Measurements from ENCODE around the gene MYO1D. TPM values are rescaled to one million over a fixed set of nuclear protein-coding genes. Genes with fewer than 3 reads are reported as not detected.

Gene MYO1D
- total and polyA plus RNA-seq, 9 donors = 20.9 to 62.2 (median 53.8) TPM

DNA sequence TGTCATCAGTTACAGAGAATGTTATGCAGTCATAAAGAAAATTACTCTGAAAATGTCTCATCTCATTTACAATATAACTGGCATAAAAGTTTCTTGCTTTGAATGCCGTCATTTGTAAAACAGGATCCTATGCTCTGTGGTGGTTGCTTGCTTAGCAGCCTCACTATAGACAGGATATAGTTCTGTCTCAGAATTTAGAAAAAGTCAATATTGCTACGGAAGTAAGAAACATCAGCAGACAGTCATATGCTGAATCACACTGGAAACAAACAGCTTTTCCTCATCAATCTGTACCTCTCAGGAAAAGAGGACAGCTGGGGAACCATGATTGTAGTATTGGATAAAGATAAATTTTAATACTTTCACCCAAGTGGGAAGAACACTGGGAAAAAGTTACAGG is 105.5 kb downstream of the MYO1D start:
- WGBS, 3 donors = 72 to 78% (median 72%) methylated on average over 2 of the region's 2 CpGs

DNA sequence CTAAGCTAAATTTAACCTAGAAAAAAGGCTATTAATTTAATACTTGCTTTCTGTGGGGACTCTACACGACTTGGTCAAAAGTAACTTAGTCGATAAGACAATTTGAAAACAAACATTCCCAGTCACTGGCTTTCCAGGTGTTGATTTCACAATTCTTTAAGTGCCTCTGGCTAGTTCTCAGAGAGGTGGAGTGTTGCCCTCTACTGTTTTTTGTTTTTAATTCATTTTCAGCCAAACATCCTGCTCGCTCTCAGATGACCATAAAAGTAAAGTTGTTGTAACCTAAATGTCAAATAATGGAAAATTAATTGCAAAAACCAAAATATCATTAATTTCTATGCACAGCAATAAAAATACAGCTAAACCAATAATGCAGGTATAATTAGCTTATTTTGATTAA is 107.1 kb downstream of the MYO1D start:
- Histone ChIP-seq H3K36me3 (no peaks in the 10 kb centered on the region), H3K9me3 (no peaks in the 10 kb centered on the region), H3K27ac (no peak overlapping the region), H3K4me3 (no peak overlapping the region), H3K27me3 (no peaks in the 10 kb centered on the region), H3K4me1 (ENCODE audit: insufficient read depth) (no peaks in the 10 kb centered on the region)
- TF ChIP-seq, protein P1, sequence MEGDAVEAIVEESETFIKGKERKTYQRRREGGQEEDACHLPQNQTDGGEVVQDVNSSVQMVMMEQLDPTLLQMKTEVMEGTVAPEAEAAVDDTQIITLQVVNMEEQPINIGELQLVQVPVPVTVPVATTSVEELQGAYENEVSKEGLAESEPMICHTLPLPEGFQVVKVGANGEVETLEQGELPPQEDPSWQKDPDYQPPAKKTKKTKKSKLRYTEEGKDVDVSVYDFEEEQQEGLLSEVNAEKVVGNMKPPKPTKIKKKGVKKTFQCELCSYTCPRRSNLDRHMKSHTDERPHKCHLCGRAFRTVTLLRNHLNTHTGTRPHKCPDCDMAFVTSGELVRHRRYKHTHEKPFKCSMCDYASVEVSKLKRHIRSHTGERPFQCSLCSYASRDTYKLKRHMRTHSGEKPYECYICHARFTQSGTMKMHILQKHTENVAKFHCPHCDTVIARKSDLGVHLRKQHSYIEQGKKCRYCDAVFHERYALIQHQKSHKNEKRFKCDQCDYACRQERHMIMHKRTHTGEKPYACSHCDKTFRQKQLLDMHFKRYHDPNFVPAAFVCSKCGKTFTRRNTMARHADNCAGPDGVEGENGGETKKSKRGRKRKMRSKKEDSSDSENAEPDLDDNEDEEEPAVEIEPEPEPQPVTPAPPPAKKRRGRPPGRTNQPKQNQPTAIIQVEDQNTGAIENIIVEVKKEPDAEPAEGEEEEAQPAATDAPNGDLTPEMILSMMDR (IDR thresholded peaks at IDR 0.05) = no peak
- no peak for DNase-seq
- 19 to 33% (median 22%) methylated on average over 3 of the region's 3 CpGs for WGBS, 3 donors
- intact Hi-C loops (cut with DNase I) = no loop called here

More for the DNA sequence above, 105.5 kb downstream of the MYO1D start:
- no peak for DNase-seq
- Histone ChIP-seq H3K27ac (no peak overlapping the region), H3K9me3 (no peaks in the 10 kb centered on the region), H3K27me3 (no peaks in the 10 kb centered on the region), H3K4me1 (ENCODE audit: insufficient read depth) (no peaks in the 10 kb centered on the region), H3K4me3 (no peak overlapping the region), H3K36me3 (no peaks in the 10 kb centered on the region)
- intact Hi-C loops (cut with DNase I) = no loop called here
- TF ChIP-seq EP300 (IDR thresholded peaks at IDR 0.05) = no peak
- TF ChIP-seq, protein P1 (IDR thresholded peaks at IDR 0.05) = no peak
- TF ChIP-seq POLR2A (IDR thresholded peaks at IDR 0.05) = no peak

DNA sequence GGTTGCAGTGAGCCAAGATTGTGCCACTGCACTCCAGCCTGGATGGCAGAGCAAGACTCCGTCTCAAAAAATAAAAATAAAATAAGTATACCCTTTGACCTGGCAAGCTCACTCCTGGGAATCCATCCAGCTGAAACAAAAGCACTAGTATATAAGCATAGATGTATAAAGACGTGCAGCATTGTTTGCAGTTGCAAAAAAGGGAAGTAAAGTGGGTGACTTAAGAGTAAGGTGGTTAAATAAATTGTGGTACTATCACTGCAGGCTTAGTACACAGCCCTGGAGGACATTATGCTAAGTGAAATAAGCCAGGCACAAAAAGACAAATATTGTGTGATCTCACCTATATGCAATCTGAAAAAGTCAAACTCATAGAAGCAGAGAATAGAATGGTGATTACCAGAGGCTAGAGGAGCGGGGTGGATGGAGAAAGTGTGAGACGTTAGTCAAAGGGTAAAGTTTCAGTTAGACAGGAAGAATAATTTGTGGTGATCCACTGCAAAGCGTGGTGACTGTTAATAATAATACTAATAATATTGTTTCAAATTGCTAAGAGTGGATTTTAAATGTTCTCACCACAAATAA is 113.0 kb downstream of the MYO1D start:
- Histone ChIP-seq H3K27me3 (no peaks in the 10 kb centered on the region), H3K9me3 (no peaks in the 10 kb centered on the region), H3K4me3 (no peak overlapping the region), H3K36me3 (no peaks in the 10 kb centered on the region), H3K27ac (no peak overlapping the region), H3K4me1 (ENCODE audit: insufficient read depth) (no peaks in the 10 kb centered on the region)
- no peak for DNase-seq
- intact Hi-C loops (cut with DNase I) = no loop called here
- 69 to 75% (median 75%) methylated on average over 5 of the region's 5 CpGs for WGBS, 3 donors
- TF ChIP-seq EP300 (IDR thresholded peaks at IDR 0.05) = no peak
- TF ChIP-seq, protein P1 (IDR thresholded peaks at IDR 0.05) = no peak
- TF ChIP-seq POLR2A (IDR thresholded peaks at IDR 0.05) = no peak

DNA sequence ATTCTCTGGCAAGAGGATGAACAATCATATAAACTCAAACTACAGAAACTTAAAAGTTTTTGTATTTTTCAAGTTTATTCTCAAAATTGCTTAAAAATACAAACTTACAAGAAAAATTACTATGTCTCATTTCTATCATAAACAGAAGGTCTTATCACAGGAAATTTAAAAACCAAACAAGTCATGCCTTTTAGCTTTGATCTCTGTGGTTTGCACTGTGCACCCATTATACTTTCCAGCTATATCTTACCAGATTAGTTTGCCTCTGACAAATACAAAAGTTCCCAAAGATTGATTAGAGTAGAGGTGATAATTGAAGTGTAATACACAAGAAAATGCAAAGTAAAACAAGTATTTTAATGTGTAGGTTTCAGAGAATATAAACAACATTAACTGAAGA is 117.4 kb downstream of the MYO1D start:
- H3K36me3 ChIP-seq = no peaks in the 10 kb centered on the region
- no peak overlapping the region for H3K4me3 ChIP-seq
- H3K27ac ChIP-seq = no peak overlapping the region
- H3K4me1 ChIP-seq (ENCODE audit: insufficient read depth) = no peaks in the 10 kb centered on the region
- DNase-seq = no peak
- intact Hi-C loops (cut with DNase I) = loop anchor here in 3 of 4 donors (5.0 to 10.0 kb wide), 3 partner anchors 95 to 277 kb away; partner anchors contain the start of gene CDK5R1 (in 1 of the 3)
- H3K9me3 ChIP-seq = no peaks in the 10 kb centered on the region
- no peak for TF ChIP-seq POLR2A (IDR thresholded peaks at IDR 0.05)
- TF ChIP-seq EP300 (IDR thresholded peaks at IDR 0.05) = no peak
- TF ChIP-seq, protein P1 (IDR thresholded peaks at IDR 0.05) = no peak
- H3K27me3 ChIP-seq = no peaks in the 10 kb centered on the region
